Sigmoid colon (tissue), 4 donors: Measurements from ENCODE around the gene ENAH.

Experiments
- CTCF ChIP-seq, 4 experiments: fragments of 450-650 bp in 3 of 4; fragments of 200-600 bp in 1 of 4; IDR thresholded peaks; one replicate each; pipeline ENCODE4 v1.5.1; 2016 to 2019; ENCODE audit warnings: antibody characterized with exemption in 4 of 4, mild to moderate bottlenecking in 3 of 4, moderate library complexity in 2 of 4
- EP300 ChIP-seq, 4 donors: sonication (generic); formaldehyde crosslinking; IDR thresholded peaks; one replicate each; pipeline ENCODE4 v1.6.1; 2017; ENCODE audit warnings: antibody characterized with exemption in 4 of 4
- POLR2A ChIP-seq, 2 donors: fragments of 450-650 bp; IDR thresholded peaks; one replicate each; pipeline ENCODE4 v1.6.1; 2016; ENCODE audit warnings: antibody characterized with exemption in 2 of 2, mild to moderate bottlenecking in 2 of 2, moderate library complexity in 2 of 2
- POLR2AphosphoS5 ChIP-seq, 4 donors: sonication (generic); formaldehyde crosslinking; IDR thresholded peaks; one replicate each; pipeline ENCODE4 v1.6.1; 2017; ENCODE audit warnings: antibody characterized with exemption in 4 of 4

- TF ChIP-seq CTCF (IDR thresholded peaks at IDR 0.05), result no peak
- no peak for TF ChIP-seq POLR2AphosphoS5 (IDR thresholded peaks at IDR 0.05)
- TF ChIP-seq POLR2A (IDR thresholded peaks at IDR 0.05), result no peak
- no peak for TF ChIP-seq EP300 (IDR thresholded peaks at IDR 0.05)
These were observed 72.5 kb downstream of the ENAH start for GRCh38 chr1:225580238-225581099.
